ENCODE data around the gene TTLL8. TPM values are rescaled to one million over a fixed set of nuclear protein-coding genes. Genes with fewer than 3 reads are reported as not detected.

The TTLL8 gene
- total RNA-seq, 1 donor = not detected

- Histone ChIP-seq H3K4me3 (ENCODE audit: insufficient read depth, low read length) (no peak overlapping the region), H3K36me3 (ENCODE audit: insufficient read depth, low read length) (no peaks in the 10 kb centered on the region), H3K9me3 (ENCODE audit: low read depth, low read length) (no peaks in the 10 kb centered on the region), H3K27me3 (ENCODE audit: insufficient read depth, low read length) (no peaks in the 10 kb centered on the region), H2AFZ (ENCODE audit: low read length) (no peak overlapping the region), H3K4me1 (ENCODE audit: insufficient read depth, low read length) (peaks cover 20% of the 10 kb centered on the region), H3K79me2 (ENCODE audit: insufficient read depth, low read length) (peaks cover 4% of the 10 kb centered on the region), H3K27ac (ENCODE audit: low read depth, low read length) (no peak overlapping the region), H4K20me1 (ENCODE audit: insufficient read depth, low read length) (no peaks in the 10 kb centered on the region), H3K4me2 (ENCODE audit: insufficient read depth, low read length) (no peak overlapping the region)
- peak; percentile 78 for DNase-seq (ENCODE audit: insufficient read length, low spot score, missing footprints)
- TF ChIP-seq, protein P1, sequence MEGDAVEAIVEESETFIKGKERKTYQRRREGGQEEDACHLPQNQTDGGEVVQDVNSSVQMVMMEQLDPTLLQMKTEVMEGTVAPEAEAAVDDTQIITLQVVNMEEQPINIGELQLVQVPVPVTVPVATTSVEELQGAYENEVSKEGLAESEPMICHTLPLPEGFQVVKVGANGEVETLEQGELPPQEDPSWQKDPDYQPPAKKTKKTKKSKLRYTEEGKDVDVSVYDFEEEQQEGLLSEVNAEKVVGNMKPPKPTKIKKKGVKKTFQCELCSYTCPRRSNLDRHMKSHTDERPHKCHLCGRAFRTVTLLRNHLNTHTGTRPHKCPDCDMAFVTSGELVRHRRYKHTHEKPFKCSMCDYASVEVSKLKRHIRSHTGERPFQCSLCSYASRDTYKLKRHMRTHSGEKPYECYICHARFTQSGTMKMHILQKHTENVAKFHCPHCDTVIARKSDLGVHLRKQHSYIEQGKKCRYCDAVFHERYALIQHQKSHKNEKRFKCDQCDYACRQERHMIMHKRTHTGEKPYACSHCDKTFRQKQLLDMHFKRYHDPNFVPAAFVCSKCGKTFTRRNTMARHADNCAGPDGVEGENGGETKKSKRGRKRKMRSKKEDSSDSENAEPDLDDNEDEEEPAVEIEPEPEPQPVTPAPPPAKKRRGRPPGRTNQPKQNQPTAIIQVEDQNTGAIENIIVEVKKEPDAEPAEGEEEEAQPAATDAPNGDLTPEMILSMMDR (IDR thresholded peaks at IDR 0.05; ENCODE audit: extremely low read depth, low read depth, low read length) = no peak
These were observed 88.2 kb downstream of the TTLL8 start for GRCh38 chr22:49969751-49970527.

DNA sequence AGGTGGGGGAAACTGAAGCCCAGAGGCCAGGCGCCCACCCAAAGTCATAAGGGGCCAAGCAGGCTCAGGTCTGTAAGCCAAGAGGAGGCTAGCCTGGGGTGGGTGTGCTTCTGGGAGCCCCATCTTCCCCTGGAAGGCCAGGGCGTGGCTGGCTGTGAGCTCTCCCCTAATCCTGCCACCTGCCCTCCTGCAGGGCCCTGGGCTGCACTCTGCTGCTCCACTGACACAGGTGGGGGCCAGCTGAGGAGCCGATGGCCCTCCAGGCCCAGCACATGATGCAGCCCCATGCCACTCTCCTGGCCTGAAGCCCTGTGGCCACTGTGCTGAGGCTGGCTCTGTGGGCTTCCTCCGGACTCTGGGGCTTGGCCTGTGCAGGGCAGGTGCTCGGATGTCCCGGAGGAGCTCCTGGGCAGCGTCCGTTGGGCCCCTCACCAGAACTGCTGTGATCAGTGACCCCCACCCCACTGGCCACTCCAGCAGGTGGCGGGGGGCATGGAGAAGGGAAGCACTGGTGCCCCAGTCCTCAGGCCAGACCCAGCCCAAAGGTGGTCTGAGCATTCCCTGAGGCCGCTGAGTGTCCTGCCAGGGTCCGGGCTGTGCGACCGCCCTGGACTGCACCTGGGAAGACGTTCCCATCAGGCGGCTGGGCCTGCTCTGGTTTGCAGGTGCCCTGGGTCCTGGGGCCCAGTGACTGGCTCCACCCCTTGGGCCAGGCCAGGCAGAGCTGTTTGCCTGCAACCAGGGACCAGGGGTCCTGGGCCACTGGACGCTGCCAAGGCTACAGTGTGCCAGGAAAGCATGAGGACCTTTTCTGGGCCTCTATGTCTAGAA is 89.1 kb downstream of the TTLL8 start:
- peaks cover 20% of the 10 kb centered on the region for H3K4me1 ChIP-seq (ENCODE audit: insufficient read depth, low read length)
- H3K4me3 ChIP-seq (ENCODE audit: insufficient read depth, low read length) = no peak overlapping the region
- H3K4me2 ChIP-seq (ENCODE audit: insufficient read depth, low read length) = no peak overlapping the region
- H3K27ac ChIP-seq (ENCODE audit: low read depth, low read length) = no peak overlapping the region
- H4K20me1 ChIP-seq (ENCODE audit: insufficient read depth, low read length) = peaks cover under 1% of the 10 kb centered on the region
- no peak overlapping the region for H2AFZ ChIP-seq (ENCODE audit: low read length)
- peak; percentile 77 for DNase-seq (ENCODE audit: insufficient read length, low spot score, missing footprints)
- H3K9me3 ChIP-seq (ENCODE audit: low read depth, low read length) = no peaks in the 10 kb centered on the region
- TF ChIP-seq, protein P1 (IDR thresholded peaks at IDR 0.05; ENCODE audit: extremely low read depth, low read depth, low read length) = no peak
- H3K79me2 ChIP-seq (ENCODE audit: insufficient read depth, low read length) = peaks cover 12% of the 10 kb centered on the region
- no peaks in the 10 kb centered on the region for H3K27me3 ChIP-seq (ENCODE audit: insufficient read depth, low read length)
- no peaks in the 10 kb centered on the region for H3K36me3 ChIP-seq (ENCODE audit: insufficient read depth, low read length)

Other genes starting within 250 kb of the TTLL8 start
- gene BRD1, start 230.4 kb downstream of the TTLL8 start, total RNA-seq = 23.5 and 25.9 TPM in 2 replicates
- 8.0 and 8.3 TPM in 2 replicates for gene ZBED4, start 204.5 kb downstream of the TTLL8 start, total RNA-seq
- 18.8 and 20.0 TPM in 2 replicates for gene ALG12, start 139.9 kb downstream of the TTLL8 start, total RNA-seq
- 28.0 and 31.1 TPM in 2 replicates for gene CRELD2, start 139.7 kb downstream of the TTLL8 start, total RNA-seq
- gene PIM3, start 97.5 kb downstream of the TTLL8 start, total RNA-seq = 14.4 and 19.9 TPM in 2 replicates
- gene IL17REL, start 45.5 kb downstream of the TTLL8 start, total RNA-seq = not detected in 2 replicates
- gene MLC1, start 27.1 kb upstream of the TTLL8 start, total RNA-seq = under 0.01 and 0.88 TPM in 2 replicates
- 0.36 and 0.59 TPM in 2 replicates for gene MOV10L1, start 31.7 kb upstream of the TTLL8 start, total RNA-seq
- under 0.01 and 0.29 TPM in 2 replicates for gene PANX2, start 112.4 kb upstream of the TTLL8 start, total RNA-seq
- 13.6 and 13.8 TPM in 2 replicates for gene TRABD, start 127.6 kb upstream of the TTLL8 start, total RNA-seq
- 13.0 and 15.6 TPM in 2 replicates for gene SELENOO, start 142.7 kb upstream of the TTLL8 start, total RNA-seq
- gene TUBGCP6, start 186.7 kb upstream of the TTLL8 start, total RNA-seq = 26.5 and 28.2 TPM in 2 replicates
- 19.2 and 20.6 TPM in 2 replicates for gene HDAC10, start 193.0 kb upstream of the TTLL8 start, total RNA-seq
- gene MAPK12, start 203.4 kb upstream of the TTLL8 start, total RNA-seq = 24.8 and 34.0 TPM in 2 replicates
- gene MAPK11, start 212.1 kb upstream of the TTLL8 start, total RNA-seq = 2.9 and 6.2 TPM in 2 replicates
- gene PLXNB2, start 249.3 kb upstream of the TTLL8 start, total RNA-seq = 166 and 209 TPM in 2 replicates

Measured in osteoblast (primary cell).